Sigmoid colon (tissue), 7 donors: Measurements from ENCODE around the gene RILPL2. TPM values are rescaled to one million over a fixed set of nuclear protein-coding genes. Genes with fewer than 3 reads are reported as not detected.
A peak's percentile ranks its signal among the peaks of the same experiment; 100 is the strongest.

Experiments
- DNase-seq: peaks from one replicate; pipeline ENCODE4 v3.0.0-alpha.2; 2019
- H3K27ac ChIP-seq, 4 donors: fragments of 200-600 bp; sonication (generic); one replicate each; pipeline ENCODE4 v1.5.1; 2016 to 2019; ENCODE audit warnings: mild to moderate bottlenecking in 1 of 4
- H3K27me3 ChIP-seq, 3 donors: fragments of 200-600 bp; sonication (generic); one replicate each; pipeline ENCODE4 v1.5.1; 2019; ENCODE audit warnings: mild to moderate bottlenecking in 1 of 3
- H3K36me3 ChIP-seq, 4 donors: fragments of 200-600 bp; sonication (generic); one replicate each; pipeline ENCODE4 v1.5.1; 2016 to 2019
- H3K4me1 ChIP-seq, 4 donors: fragments of 200-600 bp; sonication (generic); one replicate each; pipeline ENCODE4 v1.5.1; 2017 to 2019
- H3K4me3 ChIP-seq, 4 donors: fragments of 200-600 bp; sonication (generic); one replicate each; pipeline ENCODE4 v1.5.1; 2017 to 2019; ENCODE audit warnings: mild to moderate bottlenecking in 2 of 4, moderate library complexity in 1 of 4
- H3K9me3 ChIP-seq, 4 donors: fragments of 200-600 bp in 3 of 4; sonication (generic) in 3 of 4; one replicate each; pipeline versions ENCODE4 v1.5.1 to v1.6.1; 2013 to 2019
- CTCF ChIP-seq, 4 experiments: fragments of 450-650 bp in 3 of 4; fragments of 200-600 bp in 1 of 4; IDR thresholded peaks; one replicate each; pipeline ENCODE4 v1.5.1; 2016 to 2019; ENCODE audit warnings: antibody characterized with exemption in 4 of 4, mild to moderate bottlenecking in 3 of 4, moderate library complexity in 2 of 4
- EP300 ChIP-seq, 4 donors: sonication (generic); formaldehyde crosslinking; IDR thresholded peaks; one replicate each; pipeline ENCODE4 v1.6.1; 2017; ENCODE audit warnings: antibody characterized with exemption in 4 of 4
- POLR2A ChIP-seq, 2 donors: fragments of 450-650 bp; IDR thresholded peaks; one replicate each; pipeline ENCODE4 v1.6.1; 2016; ENCODE audit warnings: antibody characterized with exemption in 2 of 2, mild to moderate bottlenecking in 2 of 2, moderate library complexity in 2 of 2
- POLR2AphosphoS5 ChIP-seq, 4 donors: sonication (generic); formaldehyde crosslinking; IDR thresholded peaks; one replicate each; pipeline ENCODE4 v1.6.1; 2017; ENCODE audit warnings: antibody characterized with exemption in 4 of 4
- WGBS, 2 donors: extraction: QIAGEN DNeasy Blood & Tissue Kit; methylation state at CpG; one replicate each; pipeline ENCODE4 v1.1.7; 2013; 5-methylcytosine and 5-hydroxymethylcytosine counted together
- intact Hi-C: fragments of 100-400 bp; cut with DNase I; formaldehyde crosslinking; loops from one replicate; pipeline ENCODE4 v1.15.1; 2023
- polyA plus RNA-seq, 3 donors: library from polyadenylated mRNA; stranded (reverse); fragments of 200-250 nt; gene quantifications; one replicate each; pipeline ENCODE4 v1.2.3, GENCODE V29; 2013
- total RNA-seq, 4 donors: library from RNA; depleted of rRNA; stranded (reverse); fragments of >200 nt; gene quantifications; one replicate each; pipeline ENCODE4 v1.1.0, GENCODE V29; 2016
- donor health status: healthy with polysubstance abuse.
- donor health status: Bipolar disorder and iron deficiency.
- donor health status: healthy.

Gene RILPL2
- total and polyA plus RNA-seq, 7 donors: 1.6 to 6.5 (median 6.0) TPM

- 88 to 91% methylated on average over 9 of the region's 9 CpGs for WGBS, 2 donors
- no peak overlapping the region for H3K27ac ChIP-seq
- H3K4me1 ChIP-seq: peaks cover 0 to under 1% (median under 1%) of the 10 kb centered on the region in 4 donors
- peaks cover 28 to 80% (median 44%) of the 10 kb centered on the region in 4 donors for H3K36me3 ChIP-seq
- no peaks in the 10 kb centered on the region for H3K27me3 ChIP-seq
- H3K9me3 ChIP-seq: no peaks in the 10 kb centered on the region
- intact Hi-C loops: no loop called here
- H3K4me3 ChIP-seq: no peak overlapping the region
- DNase-seq: no peak
- TF ChIP-seq POLR2AphosphoS5 (IDR thresholded peaks at IDR 0.05) (no peak), POLR2A (IDR thresholded peaks at IDR 0.05) (no peak), EP300 (IDR thresholded peaks at IDR 0.05) (no peak), CTCF (IDR thresholded peaks at IDR 0.05) (no peak)
These were observed 31.9 kb downstream of the RILPL2 start for GRCh38 chr12:123404581-123404980.

- H3K4me1 ChIP-seq: peaks cover 0 to 27% (median 24%) of the 10 kb centered on the region in 4 donors
- 89 to 93% methylated on average over 15 of the region's 15 CpGs for WGBS, 2 donors
These were observed 34.5 kb downstream of the RILPL2 start for GRCh38 chr12:123401753-123402683.

GRCh38 chr12:123399255-123399617 is 37.2 kb downstream of the RILPL2 start:
- WGBS, 2 donors: 92 to 96% methylated on average over 6 of the region's 6 CpGs

More at GRCh38 chr12:123401753-123402683, 34.5 kb downstream of the RILPL2 start:
- TF ChIP-seq EP300 (IDR thresholded peaks at IDR 0.05) (no peak), CTCF (IDR thresholded peaks at IDR 0.05) (no peak), POLR2AphosphoS5 (IDR thresholded peaks at IDR 0.05) (no peak), POLR2A (IDR thresholded peaks at IDR 0.05) (no peak)
- intact Hi-C loops: no loop called here
- no peaks in the 10 kb centered on the region for H3K27me3 ChIP-seq
- no peak for DNase-seq
- H3K36me3 ChIP-seq: peaks cover 37 to 76% (median 46%) of the 10 kb centered on the region in 4 donors
- no peak overlapping the region for H3K4me3 ChIP-seq
- H3K27ac ChIP-seq: peak overlapping the region in 1 of 4 donors; percentile 2
- H3K9me3 ChIP-seq: no peaks in the 10 kb centered on the region

GRCh38 chr12:123398550-123399254 is 37.8 kb downstream of the RILPL2 start:
- H3K9me3 ChIP-seq: no peaks in the 10 kb centered on the region
- no peaks in the 10 kb centered on the region for H3K27me3 ChIP-seq
- WGBS, 2 donors: 73 to 80% methylated on average over 14 of the region's 14 CpGs
- peak overlapping the region; percentile 56 to 83 (median 68) for H3K27ac ChIP-seq
- intact Hi-C loops: no loop called here
- peaks cover 23 to 76% (median 48%) of the 10 kb centered on the region in 4 donors for H3K36me3 ChIP-seq
- peaks cover 0 to 32% (median 27%) of the 10 kb centered on the region in 4 donors for H3K4me1 ChIP-seq
- no peak for TF ChIP-seq EP300 (IDR thresholded peaks at IDR 0.05)
- no peak for TF ChIP-seq CTCF (IDR thresholded peaks at IDR 0.05)
- no peak for TF ChIP-seq POLR2A (IDR thresholded peaks at IDR 0.05)
- TF ChIP-seq POLR2AphosphoS5 (IDR thresholded peaks at IDR 0.05): no peak
- peak; percentile 68 for DNase-seq
- H3K4me3 ChIP-seq: no peak overlapping the region

More at GRCh38 chr12:123399255-123399617, 37.2 kb downstream of the RILPL2 start:
- no peaks in the 10 kb centered on the region for H3K27me3 ChIP-seq
- no peak overlapping the region for H3K4me3 ChIP-seq
- H3K36me3 ChIP-seq: peaks cover 27 to 76% (median 52%) of the 10 kb centered on the region in 4 donors
- TF ChIP-seq EP300 (IDR thresholded peaks at IDR 0.05): no peak
- no peak for TF ChIP-seq POLR2A (IDR thresholded peaks at IDR 0.05)
- no peak for TF ChIP-seq CTCF (IDR thresholded peaks at IDR 0.05)
- no peak for TF ChIP-seq POLR2AphosphoS5 (IDR thresholded peaks at IDR 0.05)
- no peak for DNase-seq
- no peaks in the 10 kb centered on the region for H3K9me3 ChIP-seq
- peaks cover 0 to 32% (median 27%) of the 10 kb centered on the region in 4 donors for H3K4me1 ChIP-seq
- peak overlapping the region; percentile 56 to 83 (median 68) for H3K27ac ChIP-seq
- intact Hi-C loops: no loop called here
